PC-3 (cell line): ENCODE results near the gene MIXL1.
"Not testable (repeated sequence)": the region's sequence is repeated elsewhere in the genome, so short reads cannot be mapped to it uniquely, and the experiment has no call there.

Source experiments
- EZH2 ChIP-seq: fragments of 300-600 bp; sonication (generic); IDR thresholded peaks from one replicate; pipeline ENCODE4 v1.6.1; 2017; ENCODE audit warnings: antibody characterized with exemption, mild to moderate bottlenecking, low read length; ENCODE audit not compliant: unreplicated experiment
- EZH2phosphoT487 ChIP-seq: fragments of 300-600 bp; sonication (generic); IDR thresholded peaks from 2 replicates; pipeline ENCODE4 v1.6.1; 2018; ENCODE audit warnings: mild to moderate bottlenecking, antibody characterized with exemption, low read length, borderline replicate concordance
- TF ChIP-seq, protein P1 (sequence below): fragments of 300-600 bp; sonication (generic); conservative IDR thresholded peaks from 2 replicates; pipeline ENCODE4 v1.5.1; 2017; ENCODE audit warnings: antibody characterized with exemption, low read depth, mild to moderate bottlenecking, low read length

DNA sequence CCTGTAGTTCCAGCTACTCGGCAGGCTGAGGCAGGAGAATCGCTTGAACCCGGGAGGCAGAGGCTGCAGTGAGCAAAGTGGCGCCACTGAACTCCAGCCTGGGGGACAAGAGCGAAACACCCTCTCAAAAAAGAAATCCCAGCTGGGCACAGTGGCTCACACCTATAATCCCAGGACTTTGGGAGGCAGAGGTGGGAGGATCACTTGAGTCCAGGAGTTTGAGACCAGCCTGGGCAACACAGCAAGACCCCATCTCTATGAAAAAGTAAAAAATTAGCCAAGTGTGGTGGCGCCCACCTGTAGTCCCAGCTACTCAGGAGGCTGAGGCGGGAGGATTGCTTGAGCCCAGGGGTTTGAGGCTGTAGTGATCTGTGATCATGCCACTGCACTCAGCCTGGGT lies 29.4 kb downstream of the MIXL1 start:
- TF ChIP-seq EZH2phosphoT487, EZH2: not testable (repeated sequence)
- TF ChIP-seq, protein P1, sequence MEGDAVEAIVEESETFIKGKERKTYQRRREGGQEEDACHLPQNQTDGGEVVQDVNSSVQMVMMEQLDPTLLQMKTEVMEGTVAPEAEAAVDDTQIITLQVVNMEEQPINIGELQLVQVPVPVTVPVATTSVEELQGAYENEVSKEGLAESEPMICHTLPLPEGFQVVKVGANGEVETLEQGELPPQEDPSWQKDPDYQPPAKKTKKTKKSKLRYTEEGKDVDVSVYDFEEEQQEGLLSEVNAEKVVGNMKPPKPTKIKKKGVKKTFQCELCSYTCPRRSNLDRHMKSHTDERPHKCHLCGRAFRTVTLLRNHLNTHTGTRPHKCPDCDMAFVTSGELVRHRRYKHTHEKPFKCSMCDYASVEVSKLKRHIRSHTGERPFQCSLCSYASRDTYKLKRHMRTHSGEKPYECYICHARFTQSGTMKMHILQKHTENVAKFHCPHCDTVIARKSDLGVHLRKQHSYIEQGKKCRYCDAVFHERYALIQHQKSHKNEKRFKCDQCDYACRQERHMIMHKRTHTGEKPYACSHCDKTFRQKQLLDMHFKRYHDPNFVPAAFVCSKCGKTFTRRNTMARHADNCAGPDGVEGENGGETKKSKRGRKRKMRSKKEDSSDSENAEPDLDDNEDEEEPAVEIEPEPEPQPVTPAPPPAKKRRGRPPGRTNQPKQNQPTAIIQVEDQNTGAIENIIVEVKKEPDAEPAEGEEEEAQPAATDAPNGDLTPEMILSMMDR: not testable (repeated sequence)
